GM21737 (cell line): ENCODE measurements around the gene DENND1A.
"Not testable (repeated sequence)": the region's sequence is repeated elsewhere in the genome, so short reads cannot be mapped to it uniquely, and the experiment has no call there.

Experiments
- ATAC-seq: cut with Tn5 transposase; IDR thresholded peaks from one replicate; pipeline ENCODE4 v1.9.1; 2021; ENCODE audit warnings: mild to moderate bottlenecking, moderate library complexity; ENCODE audit not compliant: unreplicated experiment

DENND1A gene

GRCh38 chr9:123335193-123335985 lies 594.5 kb downstream of the DENND1A start:
- no peak for ATAC-seq

- no peak for ATAC-seq
Observed at GRCh38 chr9:123334639-123335038, 595.3 kb downstream of the DENND1A start.

GRCh38 chr9:123333058-123333669 lies 596.8 kb downstream of the DENND1A start:
- not testable (repeated sequence) for ATAC-seq

GRCh38 chr9:123331346-123332060 lies 598.4 kb downstream of the DENND1A start:
- ATAC-seq = no peak
